B cell (primary cell): ENCODE measurements around the gene TAF1C. TPM values are rescaled to one million over a fixed set of nuclear protein-coding genes. Genes with fewer than 3 reads are reported as not detected.
"Not testable (repeated sequence)": the region's sequence is repeated elsewhere in the genome, so short reads cannot be mapped to it uniquely, and the experiment has no call there.

Experiments used
- ATAC-seq: fragments of 200-7000 bp; cut with Tn5 transposase; one replicate; pipeline ENCODE4 v1.10.0; 2021; ENCODE audit warnings: low read depth, mild to moderate bottlenecking, moderate number of reproducible peaks, moderate library complexity
- CTCF ChIA-PET: fragments of 350-600 bp; sonication (Branson Sonifier 250); formaldehyde crosslinking; loops from one replicate; lab custom pipeline; 2021; ENCODE audit warnings: antibody characterized with exemption, inconsistent platforms; lab: Charles Lee
- POLR2A ChIA-PET: fragments of 350-600 bp; sonication (Branson Sonifier 250); formaldehyde crosslinking; loops from one replicate; lab custom pipeline; 2021; ENCODE audit warnings: antibody characterized with exemption; lab: Charles Lee
- DNase-seq: peaks from one replicate; pipeline ENCODE4 v3.0.0; 2013
- H2AFZ ChIP-seq: 2 replicates; pipeline ENCODE4 v1.6.1; 2012; ENCODE audit warnings: mild to moderate bottlenecking, low read depth, low read length; ENCODE audit not compliant: insufficient read depth, poor library complexity, severe bottlenecking
- H3K27ac ChIP-seq, 2 donors: 1 replicate in 1 of 2; 2 replicates in 1 of 2; pipeline ENCODE4 v1.5.1; 2012 to 2013; ENCODE audit warnings: low read length in 2 of 2, mild to moderate bottlenecking in 2 of 2, moderate library complexity in 1 of 2
- H3K27me3 ChIP-seq, 4 experiments: fragments of 200-600 bp in 1 of 4; sonication (generic) in 1 of 4; replicated peaks in 1 of 4; 1 replicate in 2 of 4; 2 replicates in 2 of 4; pipeline versions ENCODE4 v1.6.1 to v1.7.0; 2013 to 2016; ENCODE audit warnings: low read length in 3 of 4, mild to moderate bottlenecking in 2 of 4, mixed read lengths in 1 of 4, moderate library complexity in 1 of 4; ENCODE audit not compliant: insufficient read depth in 4 of 4, control insufficient read depth in 3 of 4; ENCODE audit errors: control extremely low read depth in 1 of 4
- H3K36me3 ChIP-seq, 2 experiments: replicated peaks in 1 of 2; 1 replicate in 1 of 2; 2 replicates in 1 of 2; pipeline versions ENCODE4 v1.6.1 to v1.7.1; 2013; ENCODE audit warnings: low read length in 1 of 2; ENCODE audit not compliant: insufficient read depth in 2 of 2, control insufficient read depth in 1 of 2; ENCODE audit errors: control extremely low read depth in 1 of 2, extremely low read depth in 1 of 2
- H3K4me1 ChIP-seq, 2 donors: fragments of 200-600 bp in 1 of 2; sonication (generic) in 1 of 2; 1 replicate in 1 of 2; 2 replicates in 1 of 2; pipeline versions ENCODE4 v1.5.1 to v1.6.1; 2013 to 2017; ENCODE audit warnings: low read length in 2 of 2; ENCODE audit not compliant: control insufficient read depth in 2 of 2, insufficient read depth in 2 of 2
- H3K4me2 ChIP-seq: replicated peaks from 2 replicates; pipeline ENCODE3; 2012; ENCODE audit warnings: mild to moderate bottlenecking, low read depth, low read length; ENCODE audit not compliant: poor library complexity, severe bottlenecking
- H3K4me3 ChIP-seq, 5 experiments: fragments of 200-600 bp in 1 of 5; sonication (generic) in 1 of 5; 1 replicate in 3 of 5; 2 replicates in 2 of 5; pipeline versions ENCODE4 v1.5.1 to v1.7.0; 2011 to 2016; ENCODE audit warnings: low read length in 4 of 5, mild to moderate bottlenecking in 4 of 5, low read depth in 2 of 5, control low read depth in 1 of 5, moderate library complexity in 1 of 5; ENCODE audit not compliant: insufficient read depth in 1 of 5; ENCODE audit errors: control extremely low read depth in 1 of 5, extremely low read depth in 1 of 5
- H3K79me2 ChIP-seq: fragments of 200-600 bp; sonication (generic); one replicate; pipeline ENCODE4 v1.6.0; 2016; ENCODE audit warnings: low read length; ENCODE audit not compliant: control insufficient read depth, insufficient read depth
- H3K9ac ChIP-seq: fragments of 200-600 bp; sonication (generic); 2 replicates; pipeline ENCODE4 v1.6.1; 2017; ENCODE audit warnings: mild to moderate bottlenecking, low read length, moderate library complexity
- H3K9me3 ChIP-seq, 3 donors: one replicate each; pipeline versions ENCODE4 v1.6.1 to v1.7.1; 2013; ENCODE audit warnings: low read length in 2 of 3; ENCODE audit not compliant: control insufficient read depth in 2 of 3, insufficient read depth in 1 of 3; ENCODE audit errors: control extremely low read depth in 1 of 3
- H4K20me1 ChIP-seq: 2 replicates; pipeline ENCODE4 v1.6.0; 2012; ENCODE audit warnings: mild to moderate bottlenecking, low read length; ENCODE audit not compliant: insufficient read depth, control insufficient read depth, poor library complexity, severe bottlenecking
- H3K27ac Mint-ChIP-seq: one replicate; pipeline ENCODE4 v1.8.0; 2021; ENCODE audit warnings: mixed read lengths
- H3K27me3 Mint-ChIP-seq: one replicate; pipeline ENCODE4 v1.8.0; 2021; ENCODE audit warnings: mixed read lengths
- H3K4me1 Mint-ChIP-seq: one replicate; pipeline ENCODE4 v1.8.0; 2021; ENCODE audit warnings: mixed read lengths
- H3K4me3 Mint-ChIP-seq: one replicate; pipeline ENCODE4 v1.8.0; 2021; ENCODE audit warnings: mixed read lengths
- H3K9me3 Mint-ChIP-seq: one replicate; pipeline ENCODE4 v1.8.0; 2022; ENCODE audit warnings: mixed read lengths; ENCODE audit not compliant: insufficient read depth
- CTCF ChIP-seq: fragments of 200-600 bp; IDR thresholded peaks from one replicate; pipeline ENCODE4 v1.8.0; 2022; ENCODE audit warnings: antibody characterized with exemption, mild to moderate bottlenecking
- EZH2 ChIP-seq: IDR thresholded peaks from 2 replicates; pipeline ENCODE4 v1.6.1; 2012; ENCODE audit warnings: borderline replicate concordance, low read depth, mild to moderate bottlenecking, moderate library complexity, low read length; ENCODE audit not compliant: insufficient read depth, poor library complexity, severe bottlenecking
- WGBS: methylation state at CpG from one replicate; pipeline ENCODE4 v1.1.5; 2013; ENCODE audit warnings: missing lambda C conversion rate; ENCODE audit not compliant: insufficient coverage; 5-methylcytosine and 5-hydroxymethylcytosine counted together
- intact Hi-C: fragments of 100-400 bp; cut with micrococcal nuclease; formaldehyde crosslinking; loops from one replicate; pipeline ENCODE4 v1.10.0; 2022
- polyA plus RNA-seq: library from polyadenylated mRNA; depleted of rRNA; stranded (reverse); fragments of >200 nt; gene quantifications from 2 replicates; pipeline ENCODE4 v1.2.3, GENCODE V29; 2012
- total RNA-seq, 2 donors: library from RNA; stranded (reverse); fragments of 120-200 nt in 1 of 2; gene quantifications; 1 replicate in 1 of 2; 2 replicates in 1 of 2; pipeline versions ENCODE4 v1.2.3 to v1.2.4, GENCODE V29; 2013 to 2022

The TAF1C gene
- total and polyA plus RNA-seq, 2 donors (not counting 1 experiment from before 2014, with no cell fraction given) = 115 to 125 TPM

GRCh38 chr16:84218176-84218823 lies 31.4 kb upstream of the TAF1C start:
- 90% methylated on average over 14 of the region's 17 CpGs for WGBS
- no peaks in the 10 kb centered on the region for H3K4me1 Mint-ChIP-seq
- intact Hi-C loops = no loop called here
- no peaks in the 10 kb centered on the region for H3K4me1 ChIP-seq
- no peak for ATAC-seq
- no peak overlapping the region for H3K4me3 ChIP-seq
- DNase-seq = no peak
- no peaks in the 10 kb centered on the region for H3K27me3 ChIP-seq
- POLR2A ChIA-PET = no interaction called here
- H3K27ac ChIP-seq = no peak overlapping the region
- H3K4me2 ChIP-seq = no peak overlapping the region
- peaks cover 20% of the 10 kb centered on the region for H3K27me3 Mint-ChIP-seq
- H2AFZ ChIP-seq = no peak overlapping the region
- no peaks in the 10 kb centered on the region for H3K36me3 ChIP-seq
- H3K79me2 ChIP-seq = no peaks in the 10 kb centered on the region
- H3K27ac Mint-ChIP-seq = no peak overlapping the region
- CTCF ChIA-PET = no interaction called here
- no peaks in the 10 kb centered on the region for H3K9me3 ChIP-seq
- no peak overlapping the region for H3K9ac ChIP-seq
- no peak for TF ChIP-seq EZH2
- TF ChIP-seq CTCF = no peak
- H4K20me1 ChIP-seq = no peaks in the 10 kb centered on the region
- H3K9me3 Mint-ChIP-seq = no peaks in the 10 kb centered on the region
- H3K4me3 Mint-ChIP-seq = no peak overlapping the region

GRCh38 chr16:84216144-84216543 lies 29.3 kb upstream of the TAF1C start:
- H3K4me1 Mint-ChIP-seq, H4K20me1 ChIP-seq, H3K4me2 ChIP-seq, H2AFZ ChIP-seq, H3K27me3 ChIP-seq, H3K27ac ChIP-seq, H3K4me3 Mint-ChIP-seq, intact Hi-C loops, H3K9me3 ChIP-seq, DNase-seq, H3K9ac ChIP-seq, H3K4me1 ChIP-seq, POLR2A ChIA-PET, H3K36me3 ChIP-seq, H3K27ac Mint-ChIP-seq, H3K9me3 Mint-ChIP-seq, H3K4me3 ChIP-seq, CTCF ChIA-PET, ATAC-seq, H3K79me2 ChIP-seq: not testable (repeated sequence)
- 100% methylated on average over 3 of the region's 3 CpGs for WGBS
- H3K27me3 Mint-ChIP-seq = peaks cover 14% of the 10 kb centered on the region
